HEK293 (cell line): ENCODE data around the gene RIN1.

ENCODE experiments used
- CTCF ChIP-seq: fragments of 450-650 bp; formaldehyde crosslinking; IDR thresholded peaks from 2 replicates; pipeline ENCODE4 v1.5.1; 2016; ENCODE audit warnings: missing biosample characterization, missing genetic modification characterization
- MEIS1 ChIP-seq: sonication (generic); formaldehyde crosslinking; IDR thresholded peaks from 2 replicates; pipeline ENCODE4 v1.8.1; 2022; ENCODE audit warnings: missing genetic modification reagents, mild to moderate bottlenecking, borderline replicate concordance
- WT1 ChIP-seq: fragments of 450-650 bp; formaldehyde crosslinking; IDR thresholded peaks from 2 replicates; pipeline ENCODE4 v1.5.1; 2016; ENCODE audit warnings: missing biosample characterization, missing genetic modification characterization
- ZBTB20 ChIP-seq: fragments of 450-650 bp; formaldehyde crosslinking; IDR thresholded peaks from 2 replicates; pipeline ENCODE4 v1.5.1; 2016; ENCODE audit warnings: missing biosample characterization, missing genetic modification characterization
- ZNF747 ChIP-seq: fragments of 450-650 bp; formaldehyde crosslinking; IDR thresholded peaks from 2 replicates; pipeline ENCODE4 v1.5.1; 2016; ENCODE audit warnings: missing biosample characterization, missing genetic modification characterization
- ZNF776 ChIP-seq: fragments of 450-650 bp; formaldehyde crosslinking; IDR thresholded peaks from 2 replicates; pipeline ENCODE4 v1.5.0; 2017; ENCODE audit warnings: missing biosample characterization, missing genetic modification characterization, borderline replicate concordance

GRCh38 chr11:66363187-66363601 is 27.0 kb upstream of the RIN1 start:
- no peak for TF ChIP-seq ZNF747 (tag by site-specific recombination)
- TF ChIP-seq ZBTB20, result no peak
- no peak for TF ChIP-seq CTCF (tag by site-specific recombination)
- TF ChIP-seq WT1 (tag by site-specific recombination), result no peak
- no peak for TF ChIP-seq MEIS1
- TF ChIP-seq ZNF776 (tag by site-specific recombination), result no peak
